NOMO-1 treated with DMSO at 0.1 percent for 48 hours (cell line): ENCODE measurements around the gene TTYH3.
A peak's percentile ranks its signal among the peaks of the same experiment; 100 is the strongest.

Source experiments
- DNase-seq: peaks from one replicate; lab custom pipeline; 2025; ENCODE audit not compliant: unreplicated experiment; lab: John Stamatoyannopoulos, UW

The TTYH3 gene

DNA sequence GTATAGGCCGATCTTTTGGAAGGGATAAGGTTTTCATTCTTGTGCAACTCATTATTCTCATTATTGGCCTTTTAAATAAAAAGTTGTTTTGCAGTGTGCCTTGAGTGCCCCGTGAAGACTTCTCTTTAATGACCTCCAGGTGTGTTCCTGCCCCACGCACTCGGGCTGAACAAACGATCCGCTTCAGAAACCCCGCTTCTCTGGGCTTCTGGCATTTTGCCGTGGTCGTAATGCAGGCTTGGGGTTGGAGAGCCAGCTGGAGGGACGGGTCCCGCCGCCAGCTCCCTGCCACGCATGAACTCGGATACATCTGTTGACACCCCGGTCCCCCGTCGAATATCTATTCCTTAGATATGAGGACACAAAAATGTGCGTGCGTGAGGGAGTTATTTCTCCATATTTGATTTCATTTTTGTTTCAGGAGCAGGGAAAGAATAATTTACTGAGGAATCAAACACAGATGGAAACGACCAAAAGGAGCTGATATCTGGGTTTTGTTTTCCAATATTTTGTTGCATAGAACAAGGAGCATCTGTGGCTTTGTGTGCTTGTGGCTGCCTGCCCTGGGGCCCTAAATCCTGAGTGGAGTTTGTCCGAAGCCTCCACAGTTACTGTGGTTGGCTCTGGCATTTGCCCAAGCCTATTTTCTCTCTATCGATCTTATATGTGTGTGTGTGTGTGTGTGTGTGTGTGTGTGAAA, 17.0 kb upstream of the TTYH3 start:
- no peak for DNase-seq

DNA sequence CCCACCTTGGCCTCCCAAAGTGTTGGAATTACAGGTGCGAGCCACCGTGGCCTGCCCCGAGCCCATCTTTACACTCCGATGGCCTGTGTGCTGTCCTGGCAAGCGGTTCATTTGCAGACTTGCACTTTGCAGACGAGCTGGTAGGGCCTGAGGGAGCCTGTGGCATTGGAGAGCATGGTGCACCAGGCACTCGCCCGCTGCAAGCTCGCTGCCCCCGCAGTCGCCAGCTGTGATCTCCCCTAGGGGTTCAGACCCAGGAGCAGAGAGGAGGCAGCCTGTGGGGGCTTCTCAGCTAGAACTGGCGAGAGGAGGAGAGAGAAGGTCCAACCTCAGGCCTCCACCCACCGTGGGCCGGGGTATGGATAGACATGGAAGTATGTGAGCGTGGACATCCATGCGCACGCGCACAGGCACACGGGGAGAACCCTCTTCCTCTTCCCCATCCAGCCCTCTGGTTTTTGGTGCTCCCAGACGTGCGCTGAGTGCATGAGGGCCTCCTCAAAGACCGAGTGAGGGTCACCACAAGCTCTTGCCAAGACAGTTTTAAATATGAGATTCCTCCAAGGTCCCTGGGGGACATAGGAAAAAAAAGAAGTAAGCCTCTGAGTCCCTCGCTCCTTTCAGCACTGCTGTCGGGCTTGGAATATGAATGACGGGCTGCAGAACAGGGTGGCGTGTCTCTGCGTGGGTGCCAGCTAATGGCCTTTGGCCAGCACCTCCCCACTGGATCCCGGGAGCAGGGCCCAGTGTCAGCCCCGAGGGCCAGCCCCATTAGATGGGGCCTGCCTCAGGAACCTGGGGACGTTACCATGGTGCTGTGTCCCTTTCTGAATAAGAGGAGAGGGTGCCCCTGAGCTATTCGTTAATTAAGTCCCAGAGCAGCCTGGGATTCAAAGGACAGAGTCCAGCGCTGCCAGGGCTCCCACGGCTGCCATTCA, 15.1 kb upstream of the TTYH3 start:
- DNase-seq: no peak

DNA sequence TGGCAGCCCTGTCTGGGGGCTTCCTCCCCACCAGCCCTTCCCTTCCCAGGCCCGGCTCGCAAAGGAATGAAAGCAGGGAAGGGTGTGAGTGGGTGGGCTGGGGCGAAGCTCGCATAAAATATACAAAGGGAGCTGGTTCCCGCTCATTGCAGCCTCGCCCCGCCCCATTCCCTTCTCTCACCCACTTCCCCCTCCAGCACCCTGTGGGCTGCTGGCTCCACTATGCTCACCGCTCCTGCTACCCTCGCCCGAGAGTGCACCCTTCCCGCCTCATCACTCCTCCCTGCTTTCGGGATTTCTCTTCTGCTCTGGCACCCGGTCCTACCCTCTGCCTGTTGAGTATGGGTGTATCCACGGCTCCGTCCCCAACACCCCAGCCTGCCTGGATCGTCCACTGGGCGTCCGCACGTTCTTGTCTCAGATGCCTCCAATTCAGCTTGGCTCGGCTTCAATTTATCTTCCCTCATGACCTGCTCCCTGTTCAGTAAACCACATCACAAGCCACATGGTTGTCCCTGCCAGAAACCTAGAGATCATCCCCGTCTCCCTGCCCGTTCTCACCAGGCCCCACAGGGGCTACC, 14.4 kb upstream of the TTYH3 start:
- DNase-seq: no peak

DNA sequence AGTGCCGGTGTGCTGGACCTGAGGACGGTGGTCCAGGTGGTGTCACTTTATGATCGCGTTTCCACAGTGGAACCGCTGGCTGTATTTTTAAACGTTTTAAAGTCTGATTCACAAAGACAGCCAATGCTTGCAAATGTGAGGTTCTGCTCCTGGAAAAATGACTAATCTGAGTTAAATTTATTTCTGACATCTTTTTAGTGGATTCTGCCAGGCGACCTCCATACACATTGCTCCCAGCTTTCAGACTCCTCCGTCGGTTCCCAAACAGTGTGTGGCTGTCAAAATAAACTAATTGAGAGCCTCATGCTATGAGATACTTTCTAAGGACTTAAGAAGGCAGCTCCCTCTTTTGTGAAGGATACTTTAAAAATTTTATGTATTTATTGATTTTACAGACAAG, 12.7 kb upstream of the TTYH3 start:
- no peak for DNase-seq

DNA sequence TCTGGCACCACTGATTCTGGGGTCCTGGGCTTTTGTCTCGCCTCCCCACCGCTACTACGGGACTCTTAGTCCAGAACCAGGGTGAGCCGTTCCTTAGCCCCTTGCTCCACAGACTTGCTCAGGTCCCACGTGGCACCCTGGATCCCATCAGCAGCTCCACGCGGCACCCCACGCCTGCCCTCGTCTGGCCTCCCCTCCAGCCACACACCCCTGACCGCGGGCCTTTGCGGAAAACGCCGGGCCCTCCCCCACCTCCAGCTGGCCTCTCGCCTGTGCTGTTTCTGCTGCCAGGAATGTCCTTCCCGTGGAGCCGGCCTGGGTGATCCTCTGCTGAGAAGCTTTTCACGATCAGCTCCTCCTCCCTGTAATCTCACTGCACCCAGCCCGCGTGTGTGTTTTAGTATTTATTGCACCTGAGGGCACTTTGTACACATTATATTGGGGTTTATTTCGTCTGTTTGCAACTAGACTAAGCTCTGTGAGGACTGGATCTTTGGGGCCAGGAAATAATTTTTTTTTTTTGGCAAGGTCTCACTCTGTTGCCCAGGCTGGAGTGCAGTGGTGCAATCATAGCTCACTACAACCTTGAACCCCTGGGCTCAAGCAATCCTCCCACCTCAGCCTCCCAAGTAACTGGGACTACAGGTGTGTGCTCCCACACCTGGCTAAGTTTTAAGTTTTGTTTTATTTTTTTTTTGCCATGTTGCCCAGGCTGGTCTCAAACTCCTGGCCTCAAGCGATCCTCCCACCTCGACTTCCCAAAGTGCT, 10.5 kb upstream of the TTYH3 start:
- no peak for DNase-seq

DNA sequence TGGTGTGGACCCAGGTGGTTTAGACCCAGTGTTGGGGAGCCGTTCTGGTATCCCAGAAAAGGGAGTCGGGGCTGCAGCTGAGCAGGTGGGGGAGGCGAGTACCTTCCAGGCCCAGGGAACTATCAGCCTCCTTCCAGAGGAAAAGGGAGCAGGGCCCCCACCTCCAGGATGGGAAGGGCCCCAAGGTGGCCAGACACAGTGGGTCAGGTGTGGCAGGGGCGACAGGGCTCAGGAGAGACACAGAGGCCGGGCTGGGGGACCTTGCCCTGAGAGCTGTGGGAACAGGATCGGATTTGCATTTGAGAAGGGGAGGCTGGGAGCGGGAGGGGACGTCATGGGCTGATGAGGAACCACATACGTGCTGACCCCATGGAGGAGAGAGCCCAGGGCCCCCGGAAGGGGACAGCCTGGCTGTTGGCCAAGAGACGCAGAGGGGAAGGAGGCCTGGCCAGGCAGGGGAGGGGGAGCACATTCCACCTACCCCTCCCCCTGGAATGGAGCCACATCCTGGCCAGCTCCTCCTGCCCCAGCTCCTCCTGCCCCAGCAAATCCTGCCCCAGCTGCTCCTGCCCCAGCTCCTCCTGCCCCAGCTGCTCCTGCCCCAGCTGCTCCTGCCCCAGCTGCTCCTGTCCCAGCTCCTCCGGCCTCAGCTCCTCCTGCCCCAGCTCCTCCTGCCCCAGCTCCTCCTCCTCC, 9.7 kb upstream of the TTYH3 start:
- DNase-seq: no peak

DNA sequence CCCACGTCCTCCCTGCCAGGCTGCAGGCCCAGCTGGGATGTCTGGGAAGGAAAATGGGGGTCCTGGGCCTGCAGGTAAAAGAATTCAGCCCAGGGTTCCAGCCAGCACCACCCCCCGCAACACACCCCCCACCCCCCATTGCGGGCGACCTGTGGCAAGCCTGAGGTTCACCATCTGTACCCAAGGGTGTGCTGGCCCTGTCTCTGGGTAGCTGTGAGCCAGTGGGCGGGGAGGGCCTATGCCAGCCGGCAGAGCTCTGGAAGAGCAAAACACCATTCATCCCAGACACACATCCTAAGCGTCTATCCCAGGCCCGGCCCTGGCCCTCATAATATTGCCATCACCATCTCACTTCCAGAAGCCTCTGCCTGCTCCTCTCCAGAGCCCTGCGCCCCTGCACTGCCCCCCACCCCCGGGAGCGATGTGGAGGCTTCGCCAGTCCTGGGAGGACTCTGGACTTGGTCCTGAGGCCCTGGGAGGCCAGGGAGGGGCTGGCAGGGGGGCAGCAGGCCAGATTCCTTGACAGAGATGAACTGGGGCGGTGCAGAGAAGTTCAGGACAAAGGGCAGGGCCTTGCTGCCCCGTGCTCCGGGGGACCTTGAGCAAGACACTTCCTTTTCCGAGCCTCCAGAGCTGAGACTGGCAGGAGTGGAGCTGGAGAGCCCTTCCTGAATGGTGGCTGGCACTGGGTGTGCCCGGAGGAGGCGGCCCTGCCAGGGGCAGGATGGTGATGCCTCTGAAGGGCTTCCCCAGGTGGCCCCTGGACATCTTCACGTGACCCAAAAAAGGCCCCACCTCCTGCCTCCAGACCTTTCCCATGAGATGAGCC, 8.7 kb upstream of the TTYH3 start:
- DNase-seq: no peak

DNA sequence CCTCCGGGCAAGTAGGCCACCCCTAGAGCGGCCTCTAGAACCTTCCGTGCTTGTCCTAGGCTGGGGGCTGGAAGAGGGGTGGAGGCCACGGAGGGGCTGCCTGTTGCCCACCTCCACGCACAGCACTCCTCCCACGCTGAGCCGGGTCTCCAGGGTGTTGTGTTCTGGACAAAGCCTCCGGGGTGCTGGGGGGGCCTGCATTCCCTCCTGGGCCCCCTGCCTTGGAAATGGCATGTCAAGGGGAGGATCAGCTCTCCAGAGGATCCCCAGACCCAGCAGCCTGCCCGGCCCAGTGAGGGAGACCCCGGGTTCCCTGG, 8.1 kb upstream of the TTYH3 start:
- no peak for DNase-seq

DNA sequence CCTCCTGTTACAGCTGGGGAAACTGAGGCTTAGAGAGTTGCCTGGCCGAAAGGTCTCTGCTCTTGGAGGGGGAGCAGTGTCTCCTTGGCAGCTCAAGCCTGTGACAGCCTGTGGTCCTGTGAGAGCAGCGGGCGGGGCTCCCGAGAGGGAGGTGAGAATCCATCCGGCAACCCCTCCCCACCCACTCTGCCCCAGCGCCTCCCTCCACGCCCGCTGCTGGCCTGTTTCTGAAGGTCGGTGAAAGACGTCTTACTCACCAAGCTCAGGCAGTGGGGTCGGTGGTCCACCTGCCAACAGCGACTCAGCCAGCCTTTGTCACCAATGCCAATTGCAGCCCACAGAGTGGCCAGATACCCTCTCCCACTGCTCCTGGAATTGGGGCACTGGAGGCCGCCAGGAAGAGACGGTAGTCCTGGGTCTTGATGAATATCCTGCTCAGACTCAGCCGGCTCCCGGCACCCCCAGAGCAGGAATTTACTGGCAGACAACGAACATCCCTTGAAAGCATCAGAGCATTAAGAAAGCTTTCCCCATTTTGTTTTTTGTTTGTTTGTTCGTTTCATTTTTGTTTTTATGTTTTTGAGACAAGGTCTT, 7.4 kb upstream of the TTYH3 start:
- no peak for DNase-seq

DNA sequence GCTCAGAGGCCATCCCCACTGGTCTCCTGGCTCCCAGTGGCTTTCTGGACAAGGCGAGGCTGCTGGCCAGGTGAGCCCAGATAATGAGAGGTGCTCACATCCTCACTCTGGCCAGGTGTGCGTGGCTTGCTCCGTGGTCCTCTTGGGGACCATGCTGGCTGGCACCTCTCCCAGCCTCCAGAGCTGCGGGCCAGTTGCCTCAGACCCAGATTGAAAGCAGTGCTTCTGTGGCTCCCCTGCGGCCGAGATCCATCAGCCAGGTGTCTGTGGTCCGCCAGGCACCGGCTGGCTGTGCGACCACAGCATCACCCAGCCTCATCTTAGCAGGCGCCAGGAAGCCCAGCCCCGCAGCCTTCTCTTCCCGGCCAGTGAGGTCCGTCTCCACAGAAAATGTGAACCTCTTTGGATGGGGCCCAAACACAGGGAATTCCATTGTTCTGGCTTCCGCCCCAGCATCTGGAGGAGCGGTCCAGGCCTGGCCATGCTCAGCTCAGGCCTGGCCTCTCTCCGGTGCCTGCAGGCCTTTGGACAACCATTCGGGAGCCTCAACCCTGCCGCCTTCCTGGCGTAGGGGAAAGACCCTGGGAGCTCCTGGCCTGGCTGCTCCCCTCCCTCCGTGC, 5.2 kb upstream of the TTYH3 start:
- DNase-seq: no peak

DNA sequence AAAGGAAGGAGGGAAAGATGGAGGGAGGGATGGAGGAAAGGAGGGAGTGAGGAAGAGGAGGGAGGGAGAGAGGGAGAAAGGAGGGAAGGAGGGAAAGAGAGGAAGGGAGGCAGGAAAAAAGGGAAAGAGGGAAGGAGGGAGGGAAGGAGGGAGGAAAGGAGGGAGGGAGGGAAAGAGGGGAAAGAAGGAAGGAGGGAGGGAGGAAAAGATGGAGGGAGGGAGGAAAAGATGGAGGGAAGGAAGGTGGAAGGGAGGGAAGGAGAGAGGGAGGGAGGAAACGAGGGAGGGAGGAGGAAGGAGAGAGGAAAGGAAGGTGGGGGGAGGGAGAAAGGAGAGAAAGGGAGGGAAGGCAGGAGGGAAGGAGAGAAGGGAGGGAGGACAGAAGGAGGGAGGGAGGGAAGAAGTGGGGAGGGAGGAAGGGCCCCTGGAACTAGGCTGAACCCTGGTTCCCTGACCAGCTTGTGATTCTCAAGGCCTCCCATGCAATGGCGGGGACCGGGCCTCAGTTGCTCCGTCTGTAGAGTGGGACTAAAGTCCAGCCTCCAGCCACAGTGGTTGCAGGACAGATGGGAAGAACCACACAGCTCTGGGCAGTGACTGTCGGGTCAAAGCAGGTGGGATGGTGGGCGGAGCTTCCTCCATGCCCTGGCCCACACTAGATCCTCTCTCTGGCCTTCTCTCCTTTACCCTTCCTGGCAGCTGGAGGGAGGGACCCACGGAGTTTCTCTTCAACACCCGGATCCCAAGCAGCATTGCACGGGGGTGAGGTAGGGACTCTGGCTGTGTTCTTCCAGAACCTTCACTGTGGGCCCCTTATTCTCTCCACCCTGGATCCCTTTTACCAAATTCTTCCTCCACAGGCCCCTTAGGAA, 4.3 kb upstream of the TTYH3 start:
- DNase-seq: no peak

DNA sequence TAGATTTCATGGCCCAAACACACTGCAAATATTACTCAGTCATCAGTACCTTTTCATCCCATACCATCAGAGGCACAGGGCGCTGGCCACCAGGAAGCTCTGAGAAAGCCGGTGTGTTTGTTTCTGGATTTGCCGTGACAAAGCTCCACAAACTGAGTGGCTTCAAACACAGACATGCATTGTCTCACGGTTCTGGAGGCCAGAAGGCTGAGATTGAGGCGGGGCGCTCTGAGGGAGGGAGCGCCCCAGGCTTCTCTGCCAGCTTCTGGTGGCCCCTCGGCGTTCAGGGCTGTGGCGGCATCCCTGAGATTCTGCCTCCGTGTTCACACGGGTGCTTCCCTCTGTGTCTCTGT, 3.7 kb upstream of the TTYH3 start:
- DNase-seq: no peak

DNA sequence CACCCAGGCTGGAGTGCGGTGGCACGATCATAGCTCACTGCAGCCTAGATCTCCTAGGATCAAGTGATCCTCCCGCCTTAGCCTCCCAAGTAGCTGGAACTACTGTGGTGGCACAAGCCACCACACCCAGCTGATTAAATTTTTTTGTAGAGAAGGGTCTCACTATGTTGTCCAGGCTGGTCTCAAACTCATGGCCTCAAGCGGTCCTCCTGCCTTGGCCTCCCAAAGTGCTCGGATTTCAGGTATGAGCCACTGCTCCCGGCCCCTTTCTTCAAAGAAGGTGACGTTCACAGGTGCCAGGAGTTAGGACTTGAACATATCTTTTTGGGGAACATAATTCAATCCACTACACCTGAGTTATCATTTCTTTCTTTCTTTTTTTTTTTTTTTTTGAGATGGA, 2.9 kb upstream of the TTYH3 start:
- DNase-seq: no peak

DNA sequence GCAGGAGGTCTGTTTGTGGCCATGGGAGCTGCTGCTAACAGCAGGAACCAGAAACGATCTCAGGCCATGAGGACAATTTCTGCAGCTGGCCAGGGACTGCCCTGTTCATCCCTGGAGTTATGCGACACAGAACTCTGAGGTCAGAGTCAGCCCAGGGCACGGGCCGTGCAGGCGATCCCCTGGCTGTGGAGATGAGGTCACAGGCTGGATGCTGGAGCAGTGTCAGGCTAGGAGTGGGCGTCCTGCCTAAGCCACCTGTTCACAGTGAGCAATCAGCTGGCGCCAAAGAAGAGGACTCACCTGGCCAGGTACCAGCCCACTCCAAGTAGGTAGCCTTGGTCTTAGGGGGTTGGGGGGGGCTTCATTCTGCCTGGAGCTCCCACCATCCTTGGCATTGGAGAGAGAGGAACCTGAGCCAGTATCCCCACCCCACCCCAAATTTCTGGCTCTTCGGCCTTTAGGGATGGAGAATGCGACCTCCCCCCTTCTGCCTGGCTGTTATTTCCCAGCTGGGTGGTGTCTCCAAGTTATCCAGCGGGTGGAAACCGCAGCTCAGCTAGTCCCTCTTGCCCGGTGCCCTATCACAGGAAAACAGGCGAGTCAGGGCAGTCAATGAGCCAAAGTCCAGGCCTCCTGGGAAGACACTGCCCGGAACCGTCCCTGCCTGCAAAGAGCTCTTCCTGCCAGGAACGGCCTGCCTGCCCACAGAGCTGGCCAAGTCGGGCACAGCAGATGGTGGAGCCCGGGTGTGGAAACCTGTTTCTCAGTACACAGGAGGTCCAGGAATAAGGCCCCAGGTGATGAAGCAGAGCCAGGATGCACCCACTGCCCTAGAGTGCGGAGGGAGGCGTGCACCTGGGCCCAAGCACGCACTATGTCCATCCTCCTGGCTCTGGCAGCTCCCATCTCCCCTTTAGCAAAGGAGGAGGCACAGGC, 1.8 kb upstream of the TTYH3 start:
- DNase-seq: no peak

DNA sequence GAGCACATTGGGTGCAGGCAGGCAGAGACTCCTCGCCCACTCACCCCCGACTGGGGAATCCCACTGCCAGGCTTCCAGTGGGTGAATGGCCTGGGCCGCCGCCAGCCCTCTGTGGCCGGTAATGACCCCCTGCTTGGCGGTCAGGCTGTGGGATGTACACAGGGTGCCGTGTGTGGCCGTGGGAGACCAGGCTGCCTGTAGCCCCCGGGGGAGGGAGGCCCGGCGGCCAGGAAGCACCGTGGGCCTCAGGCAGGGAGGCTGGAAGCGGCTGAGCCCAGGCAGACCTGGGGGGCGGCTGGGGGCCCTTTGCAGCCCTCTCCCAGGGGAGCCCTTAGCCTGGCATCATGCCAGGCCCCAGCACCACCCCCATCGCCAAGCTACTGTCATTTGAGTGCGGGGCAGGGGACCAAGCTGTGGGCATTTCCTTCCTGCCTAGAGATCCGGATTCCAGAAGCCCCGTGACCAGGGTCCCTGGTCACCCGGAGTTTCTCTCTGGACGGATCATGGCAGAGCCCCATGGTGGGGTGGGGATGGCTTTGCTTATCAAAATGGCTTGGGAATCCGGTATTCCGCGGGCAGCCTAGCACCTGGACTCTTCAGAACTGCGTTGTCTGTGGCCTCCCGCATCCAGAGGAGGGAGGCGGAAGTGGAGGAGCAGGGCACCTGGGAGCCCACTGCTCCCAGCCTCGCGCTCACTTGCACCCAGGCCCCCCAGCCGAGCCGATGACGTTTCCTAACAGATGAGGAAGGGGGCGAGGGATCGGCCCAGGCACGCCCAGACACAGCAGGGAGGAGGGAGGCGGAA, 1.1 kb downstream of the TTYH3 start:
- DNase-seq: peak; percentile 69

DNA sequence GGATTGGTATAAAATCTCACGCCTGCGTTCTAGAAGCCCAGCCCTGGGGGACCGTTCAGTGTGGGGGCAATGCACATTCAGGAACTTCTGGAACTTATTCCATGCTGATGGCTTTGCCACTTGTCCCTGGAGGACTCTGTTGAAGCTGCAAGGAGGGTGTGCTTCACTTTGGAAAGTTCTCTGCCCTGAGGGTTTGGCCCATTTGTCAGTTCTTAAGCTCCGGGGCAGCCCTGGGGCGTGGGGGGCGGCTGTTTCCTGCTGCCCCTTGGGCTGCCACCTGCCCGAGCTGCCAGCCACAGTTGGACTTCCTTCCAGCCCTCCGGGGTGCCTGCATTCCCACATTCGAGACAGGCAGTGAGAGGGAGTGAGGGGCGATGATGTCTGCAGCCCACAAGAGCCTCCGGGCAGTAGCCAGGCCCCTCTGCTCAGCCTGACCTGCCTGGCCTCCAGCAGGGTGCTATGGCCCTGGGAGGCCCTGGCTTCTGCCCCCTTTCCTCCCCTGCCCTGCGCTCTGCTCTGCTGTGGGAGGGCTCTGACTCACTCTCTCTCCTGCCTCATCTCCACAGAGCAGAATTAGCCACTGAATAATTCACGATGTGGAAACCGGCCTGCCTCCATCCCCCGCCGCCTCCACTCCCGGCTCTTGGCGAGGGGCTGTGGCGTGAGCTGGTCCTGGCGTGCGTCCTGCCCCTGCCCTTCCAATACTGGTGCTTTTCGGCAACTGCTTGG, 1.9 kb downstream of the TTYH3 start:
- peak; percentile 78 for DNase-seq
